Ectodermal cell (in vitro differentiated cells): Measurements from ENCODE around the gene BACH2.

Experiments
- H3K27ac ChIP-seq: 2 replicates; pipeline ENCODE4 v1.7.0; 2013; ENCODE audit warnings: mild to moderate bottlenecking, low read depth, low read length; ENCODE audit not compliant: insufficient read depth, poor library complexity, severe bottlenecking
- H3K27me3 ChIP-seq: 2 replicates; pipeline ENCODE4 v1.7.0; 2013; ENCODE audit warnings: mild to moderate bottlenecking, low read length; ENCODE audit not compliant: insufficient read depth, control insufficient read depth, poor library complexity, severe bottlenecking
- H3K36me3 ChIP-seq: one replicate; pipeline ENCODE4 v1.7.0; 2013; ENCODE audit warnings: low read length; ENCODE audit not compliant: control insufficient read depth, insufficient read depth
- H3K4me1 ChIP-seq: one replicate; pipeline ENCODE4 v1.7.0; 2013; ENCODE audit warnings: low read length; ENCODE audit not compliant: control insufficient read depth, insufficient read depth
- H3K4me3 ChIP-seq: 2 replicates; pipeline ENCODE4 v1.7.0; 2013; ENCODE audit warnings: low read depth, low read length, control low read depth; ENCODE audit not compliant: insufficient read depth
- H3K9me3 ChIP-seq: 2 replicates; pipeline ENCODE4 v1.7.0; 2013; ENCODE audit warnings: mild to moderate bottlenecking, low read length, moderate library complexity; ENCODE audit not compliant: control insufficient read depth
- WGBS, 2 experiments: methylation state at CpG; one replicate each; pipeline ENCODE4 v1.1.7; 2013; ENCODE audit warnings: missing lambda C conversion rate in 2 of 2; 5-methylcytosine and 5-hydroxymethylcytosine counted together

The BACH2 gene

GRCh38 chr6:90249034-90249433, 47.6 kb downstream of the BACH2 start:
- H3K27ac ChIP-seq, result no peak overlapping the region
- no peaks in the 10 kb centered on the region for H3K27me3 ChIP-seq
- no peaks in the 10 kb centered on the region for H3K9me3 ChIP-seq
- no peaks in the 10 kb centered on the region for H3K4me1 ChIP-seq
- no peak overlapping the region for H3K4me3 ChIP-seq
- H3K36me3 ChIP-seq, result no peaks in the 10 kb centered on the region

- H3K36me3 ChIP-seq, result no peaks in the 10 kb centered on the region
- no peaks in the 10 kb centered on the region for H3K27me3 ChIP-seq
- H3K4me3 ChIP-seq, result no peak overlapping the region
- H3K4me1 ChIP-seq, result no peaks in the 10 kb centered on the region
- H3K27ac ChIP-seq, result no peak overlapping the region
- no peaks in the 10 kb centered on the region for H3K9me3 ChIP-seq
Measured at GRCh38 chr6:90247262-90247661, 49.4 kb downstream of the BACH2 start.

- Histone ChIP-seq H3K27me3 (no peaks in the 10 kb centered on the region), H3K27ac (no peak overlapping the region), H3K4me3 (no peak overlapping the region), H3K4me1 (no peaks in the 10 kb centered on the region), H3K9me3 (no peaks in the 10 kb centered on the region), H3K36me3 (no peaks in the 10 kb centered on the region)
- WGBS, 2 experiments, result 60 to 80% methylated on average over 2 of the region's 3 CpGs
Measured at GRCh38 chr6:90241229-90241880, 55.3 kb downstream of the BACH2 start.

DNA sequence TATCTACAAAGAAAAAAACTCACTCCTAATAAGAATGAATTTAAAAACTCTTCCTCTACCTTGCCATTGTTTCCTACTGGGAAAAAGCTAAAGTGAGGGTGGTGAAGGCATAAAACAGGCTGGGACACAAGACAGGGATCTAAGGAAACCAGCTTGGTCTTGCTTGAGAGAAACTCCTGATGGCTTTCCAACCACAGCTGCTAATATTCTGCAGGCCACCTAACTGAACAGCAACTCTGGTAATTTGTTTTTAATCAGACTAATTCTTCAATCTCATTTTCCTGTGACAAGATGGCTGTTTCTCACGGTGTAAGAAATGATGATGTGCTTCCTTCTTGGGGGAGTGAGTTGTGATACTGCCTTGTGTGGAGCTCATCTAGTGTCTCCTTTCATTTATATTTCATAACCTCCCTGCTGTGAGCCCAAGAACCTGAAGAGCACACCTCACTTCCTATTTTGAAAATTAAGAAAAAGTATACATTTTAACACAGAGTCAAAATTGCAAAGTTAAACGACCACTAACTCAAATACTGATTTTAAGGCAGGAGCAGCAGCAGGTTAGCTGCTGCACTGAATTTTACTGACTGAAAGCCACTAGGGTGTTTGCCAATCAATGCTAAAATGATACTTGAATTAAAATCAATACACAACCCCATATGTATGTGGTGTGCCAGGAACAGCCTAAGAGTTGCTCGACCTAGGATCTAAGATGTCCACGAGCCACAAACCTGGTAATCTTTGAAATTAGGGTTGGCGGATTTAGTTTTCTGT, 58.0 kb downstream of the BACH2 start:
- H3K27me3 ChIP-seq, result no peaks in the 10 kb centered on the region
- no peak overlapping the region for H3K4me3 ChIP-seq
- H3K9me3 ChIP-seq, result no peaks in the 10 kb centered on the region
- H3K36me3 ChIP-seq, result no peaks in the 10 kb centered on the region
- H3K4me1 ChIP-seq, result no peaks in the 10 kb centered on the region
- H3K27ac ChIP-seq, result no peak overlapping the region
- 91 to 93% methylated on average over 4 to 5 of the region's 5 CpGs for WGBS, 2 experiments

DNA sequence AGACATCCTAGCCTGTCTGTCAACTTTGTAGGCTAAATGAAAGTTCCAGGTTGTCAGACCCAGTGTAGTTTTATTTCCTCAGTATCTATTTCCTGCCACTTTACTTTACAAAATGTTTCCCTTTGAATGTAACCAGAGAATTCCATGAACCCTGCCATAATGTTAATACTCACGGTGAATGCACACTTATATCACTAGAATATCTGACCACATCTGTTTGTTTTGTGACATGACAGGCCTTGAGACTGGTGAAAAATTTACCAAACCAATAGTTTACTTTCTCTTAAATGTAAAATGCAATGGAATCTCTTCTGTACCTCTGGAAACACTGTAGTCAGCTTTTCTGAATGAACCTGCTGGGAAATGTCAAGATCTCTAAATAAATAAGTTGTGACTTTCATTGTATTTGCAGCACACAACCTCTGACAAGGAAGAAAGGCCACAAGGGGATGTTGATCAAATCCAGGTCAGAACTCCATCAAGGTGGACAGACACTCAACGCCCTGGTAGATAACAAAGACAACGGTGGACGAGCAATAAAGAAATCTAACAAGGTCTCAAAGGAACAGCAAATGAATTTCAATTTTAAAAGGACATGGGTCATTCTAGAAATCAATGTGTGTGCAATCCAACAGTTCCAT, 59.2 kb downstream of the BACH2 start:
- Histone ChIP-seq H3K27ac (no peak overlapping the region), H3K4me1 (no peaks in the 10 kb centered on the region), H3K27me3 (no peaks in the 10 kb centered on the region), H3K9me3 (no peaks in the 10 kb centered on the region), H3K36me3 (no peaks in the 10 kb centered on the region), H3K4me3 (no peak overlapping the region)
- 94 to 96% methylated on average over 4 of the region's 4 CpGs for WGBS, 2 experiments

DNA sequence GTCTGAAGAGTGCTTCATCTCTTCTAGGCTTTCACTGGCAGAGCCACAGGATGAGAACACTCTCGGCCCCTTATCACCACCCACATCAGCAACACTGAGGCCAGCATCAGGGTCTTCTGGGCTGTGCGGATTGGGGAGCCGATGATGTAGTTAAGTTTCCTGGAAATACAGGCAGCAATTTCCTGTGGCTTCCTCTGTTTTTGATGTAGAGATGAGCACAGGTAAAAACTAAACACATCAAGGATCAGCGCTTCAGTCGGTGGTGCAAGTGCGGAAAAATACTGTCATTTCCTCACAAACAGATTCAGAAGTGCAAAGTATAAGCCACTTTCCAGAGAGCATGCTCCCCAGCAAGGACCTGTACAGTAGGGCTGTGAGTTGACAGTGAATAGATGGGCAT, 62.6 kb downstream of the BACH2 start:
- Histone ChIP-seq H3K27ac (no peak overlapping the region), H3K27me3 (no peaks in the 10 kb centered on the region), H3K4me3 (no peak overlapping the region), H3K36me3 (no peaks in the 10 kb centered on the region), H3K9me3 (no peaks in the 10 kb centered on the region), H3K4me1 (peaks cover 5% of the 10 kb centered on the region)
- WGBS, 2 experiments, result 93 to 97% methylated on average over 6 of the region's 6 CpGs

GRCh38 chr6:90233213-90233612, 63.4 kb downstream of the BACH2 start:
- Histone ChIP-seq H3K4me3 (no peak overlapping the region), H3K9me3 (no peaks in the 10 kb centered on the region), H3K27ac (no peak overlapping the region), H3K36me3 (no peaks in the 10 kb centered on the region), H3K27me3 (no peaks in the 10 kb centered on the region), H3K4me1 (peaks cover 5% of the 10 kb centered on the region)
- 95 to 96% methylated on average over 2 of the region's 2 CpGs for WGBS, 2 experiments

DNA sequence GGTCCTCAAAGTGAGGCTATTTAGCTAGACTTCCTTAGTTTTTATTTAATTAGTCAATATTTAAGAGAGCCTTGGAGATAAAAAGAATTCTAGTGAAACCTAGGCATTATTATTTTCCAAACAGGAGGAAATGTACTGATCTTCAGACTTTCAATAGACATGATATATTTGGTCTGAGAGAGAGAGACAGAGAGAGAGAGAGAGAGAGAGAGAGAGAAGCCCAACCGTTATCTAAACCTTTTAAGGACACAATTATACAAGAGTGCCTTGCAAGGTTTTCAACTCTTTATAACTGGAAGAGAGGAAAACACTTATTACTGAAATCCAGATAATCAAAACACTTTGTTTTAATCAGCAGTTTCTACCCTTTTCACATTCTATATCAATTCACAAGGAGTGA, 64.8 kb downstream of the BACH2 start:
- Histone ChIP-seq H3K36me3 (no peaks in the 10 kb centered on the region), H3K4me3 (no peak overlapping the region), H3K27ac (no peak overlapping the region), H3K4me1 (peaks cover 19% of the 10 kb centered on the region), H3K9me3 (no peaks in the 10 kb centered on the region), H3K27me3 (no peaks in the 10 kb centered on the region)
- 86 to 100% methylated on average over 1 of the region's 1 CpG for WGBS, 2 experiments

GRCh38 chr6:90231308-90231707, 65.3 kb downstream of the BACH2 start:
- Histone ChIP-seq H3K27ac (no peak overlapping the region), H3K4me3 (no peak overlapping the region), H3K4me1 (peaks cover 24% of the 10 kb centered on the region), H3K27me3 (no peaks in the 10 kb centered on the region), H3K9me3 (no peaks in the 10 kb centered on the region), H3K36me3 (no peaks in the 10 kb centered on the region)
- WGBS, 2 experiments, result 95 to 98% methylated on average over 2 of the region's 2 CpGs

- Histone ChIP-seq H3K27ac (no peak overlapping the region), H3K27me3 (no peaks in the 10 kb centered on the region), H3K4me3 (no peak overlapping the region), H3K4me1 (peaks cover 30% of the 10 kb centered on the region), H3K9me3 (no peaks in the 10 kb centered on the region), H3K36me3 (no peaks in the 10 kb centered on the region)
- WGBS, 2 experiments, result 75 to 78% methylated on average over 3 of the region's 3 CpGs
Measured at GRCh38 chr6:90230548-90231215, 66.0 kb downstream of the BACH2 start.
